Measurements from ENCODE around the gene SLC25A22. TPM values are rescaled to one million over a fixed set of nuclear protein-coding genes. Genes with fewer than 3 reads are reported as not detected.

The SLC25A22 gene
- total and polyA plus RNA-seq, 12 donors = 2.2 to 11.1 (median 4.0) TPM

GRCh38 chr11:813456-814096 lies 15.5 kb upstream of the SLC25A22 start:
- Histone ChIP-seq H3K36me3 (peaks cover 0 to 44% (median 23%) of the 10 kb centered on the region in 9 donors), H3K27ac (no peak overlapping the region), H3K4me3 (no peak overlapping the region), H3K4me1 (peaks cover 4 to 27% (median 22%) of the 10 kb centered on the region in 9 donors), H3K27me3 (no peaks in the 10 kb centered on the region), H3K9me3 (no peaks in the 10 kb centered on the region)
- 84% methylated on average over 9 of the region's 9 CpGs for WGBS, 2 donors
- no peak for ATAC-seq
- TF ChIP-seq CTCF (IDR thresholded peaks at IDR 0.05) = no peak
- no peak for DNase-seq
- intact Hi-C loops (cut with DNase I) = no loop called here

DNA sequence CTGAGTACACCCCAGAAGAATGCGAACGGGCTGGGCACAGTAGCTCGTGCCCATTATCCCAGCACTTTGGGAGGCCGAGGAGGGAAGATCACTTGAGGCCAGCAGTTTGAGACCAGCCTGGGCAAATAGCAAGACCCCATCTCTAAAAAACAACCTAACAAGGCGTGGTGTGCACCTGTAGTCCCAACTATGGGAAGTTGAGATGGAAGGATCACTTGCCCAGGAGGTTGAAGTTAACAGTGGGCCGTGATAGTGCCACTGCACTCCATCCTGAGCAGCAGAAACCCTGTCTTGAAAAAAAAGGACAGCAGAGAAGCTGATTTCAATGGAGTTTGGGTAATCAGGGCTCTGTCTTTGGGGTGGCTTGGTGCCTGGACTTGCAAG lies 15.0 kb upstream of the SLC25A22 start:
- Histone ChIP-seq H3K4me1 (peaks cover 4 to 30% (median 26%) of the 10 kb centered on the region in 9 donors), H3K36me3 (peaks cover 0 to 44% (median 23%) of the 10 kb centered on the region in 9 donors), H3K4me3 (no peak overlapping the region), H3K9me3 (no peaks in the 10 kb centered on the region), H3K27me3 (no peaks in the 10 kb centered on the region), H3K27ac (no peak overlapping the region)
- 92% methylated on average over 6 of the region's 6 CpGs for WGBS, 2 donors
- intact Hi-C loops (cut with DNase I) = no loop called here
- DNase-seq (no peak), ATAC-seq (no peak)
- no peak for TF ChIP-seq CTCF (IDR thresholded peaks at IDR 0.05)

DNA sequence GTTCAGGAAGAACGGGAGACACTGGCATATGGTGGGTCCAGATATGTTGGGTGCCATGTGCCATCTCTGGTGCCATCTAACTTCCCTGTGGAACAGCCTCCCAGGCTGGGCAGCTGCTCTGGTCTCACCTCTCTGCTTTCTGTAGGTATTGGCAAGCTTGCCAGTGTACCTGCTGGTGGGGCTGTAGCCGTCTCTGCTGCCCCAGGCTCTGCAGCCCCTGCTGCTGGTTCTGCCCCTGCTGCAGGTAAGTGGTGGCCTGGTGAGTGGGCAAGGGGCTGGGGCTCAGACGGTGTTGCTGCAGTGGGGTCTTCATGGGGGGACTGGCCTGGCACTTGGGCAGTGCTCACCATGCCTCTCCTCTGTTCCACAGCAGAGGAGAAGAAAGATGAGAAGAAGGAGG lies 14.3 kb upstream of the SLC25A22 start:
- no peaks in the 10 kb centered on the region for H3K9me3 ChIP-seq
- DNase-seq (no peak), ATAC-seq (no peak)
- H3K4me3 ChIP-seq = no peak overlapping the region
- intact Hi-C loops (cut with DNase I) = no loop called here
- peaks cover 0 to 44% (median 23%) of the 10 kb centered on the region in 9 donors for H3K36me3 ChIP-seq
- no peak for TF ChIP-seq CTCF (IDR thresholded peaks at IDR 0.05)
- H3K27me3 ChIP-seq = no peaks in the 10 kb centered on the region
- WGBS, 2 donors = 80 to 94% methylated on average over 3 of the region's 3 CpGs
- H3K27ac ChIP-seq = no peak overlapping the region
- peaks cover 4 to 35% (median 28%) of the 10 kb centered on the region in 9 donors for H3K4me1 ChIP-seq

DNA sequence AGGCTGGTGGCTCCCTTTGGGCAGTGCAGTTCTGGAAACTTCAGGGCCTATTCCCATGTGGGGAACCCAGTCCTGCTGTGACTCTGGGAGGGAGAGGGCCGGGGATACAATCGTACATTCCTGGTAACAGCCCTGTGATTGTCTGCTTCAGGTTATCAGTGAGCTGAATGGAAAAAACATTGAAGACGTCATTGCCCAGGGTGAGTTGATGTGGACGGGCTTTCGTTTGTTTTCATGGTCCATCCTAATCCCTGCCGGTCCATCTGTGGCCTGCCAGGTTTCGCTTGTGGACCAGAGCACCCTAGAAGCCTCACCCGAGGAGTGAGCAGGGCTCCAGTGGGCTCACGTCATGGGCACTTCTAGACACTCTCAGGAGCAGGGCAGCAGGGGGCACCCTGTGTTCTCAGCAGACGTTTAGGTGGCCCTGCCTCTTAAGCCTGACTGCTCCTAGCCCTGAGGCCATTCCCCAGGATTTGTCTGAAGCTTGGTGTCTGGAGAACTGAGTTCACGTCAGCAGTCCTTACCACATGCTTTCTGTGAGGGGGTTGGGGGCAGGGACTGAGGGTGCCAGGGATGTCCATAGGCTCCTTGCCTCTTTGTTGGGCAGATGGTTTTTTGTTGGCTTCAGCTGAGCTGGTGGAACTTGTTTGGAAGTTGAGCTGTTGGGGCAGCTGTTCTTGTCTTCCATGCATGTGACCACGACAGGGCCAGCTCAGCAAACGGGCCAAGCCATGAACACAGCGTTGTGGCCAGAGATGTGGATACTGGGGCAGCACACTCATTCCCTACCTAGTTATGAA lies 13.6 kb upstream of the SLC25A22 start:
- H3K27me3 ChIP-seq = no peaks in the 10 kb centered on the region
- H3K9me3 ChIP-seq = no peaks in the 10 kb centered on the region
- DNase-seq (no peak), ATAC-seq (no peak)
- peaks cover 4 to 35% (median 28%) of the 10 kb centered on the region in 9 donors for H3K4me1 ChIP-seq
- H3K36me3 ChIP-seq = peaks cover 0 to 44% (median 23%) of the 10 kb centered on the region in 9 donors
- H3K4me3 ChIP-seq = peak overlapping the region in 4 of 10 donors; percentile 8 to 99 (median 94)
- H3K27ac ChIP-seq = peak overlapping the region in 1 of 10 donors; percentile 96
- intact Hi-C loops (cut with DNase I) = no loop called here
- WGBS, 2 donors = 60 to 66% methylated on average over 14 of the region's 14 CpGs
- TF ChIP-seq CTCF (IDR thresholded peaks at IDR 0.05) = peak in 3 of 9 donors; percentile 18 to 27 (median 20)
